Left lobe of liver (tissue), 2 donors: Measurements from ENCODE around the gene GRPEL1. TPM values are rescaled to one million over a fixed set of nuclear protein-coding genes. Genes with fewer than 3 reads are reported as not detected.
A peak's percentile ranks its signal among the peaks of the same experiment; 100 is the strongest.

Source experiments
- ATAC-seq: fragments of 200-7000 bp; cut with Tn5 transposase; one replicate; pipeline ENCODE4 v1.9.1; 2020; ENCODE audit warnings: mild to moderate bottlenecking, moderate library complexity
- DNase-seq: peaks from one replicate; pipeline ENCODE4 v3.0.0-alpha.2; 2020; ENCODE audit warnings: low spot score
- total RNA-seq: library from RNA; stranded (reverse); gene quantifications from one replicate; pipeline ENCODE4 v1.2.1, GENCODE V29; 2021
- donor health status: DM: no; HTN: no; CAD: no; lungs with moderate emphysema.
- donor health status: DM: no; HTN: yes; CAD: no.

The GRPEL1 gene
- total RNA-seq, 1 donor from 2014 or later, result 37.3 TPM

DNA sequence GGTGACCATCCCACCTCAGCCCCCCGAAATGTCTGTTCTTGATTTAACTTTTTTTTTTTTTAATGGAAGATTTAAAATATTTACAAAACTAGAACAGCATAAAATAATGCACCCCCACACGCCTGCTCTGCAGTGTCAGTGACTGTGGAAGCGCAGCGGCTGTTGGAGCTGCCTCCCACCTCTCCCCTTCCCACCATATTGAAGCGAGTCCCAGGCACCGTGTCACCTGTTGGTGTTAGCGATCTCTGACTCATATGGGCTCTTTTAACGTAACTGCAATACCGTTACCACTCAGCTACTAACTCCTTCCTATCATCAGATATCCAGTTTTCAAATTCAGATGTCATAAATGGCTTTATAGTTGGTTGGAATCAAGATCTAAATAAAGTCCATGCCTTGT, 41.8 kb downstream of the GRPEL1 start:
- no peak for DNase-seq
- no peak for ATAC-seq

DNA sequence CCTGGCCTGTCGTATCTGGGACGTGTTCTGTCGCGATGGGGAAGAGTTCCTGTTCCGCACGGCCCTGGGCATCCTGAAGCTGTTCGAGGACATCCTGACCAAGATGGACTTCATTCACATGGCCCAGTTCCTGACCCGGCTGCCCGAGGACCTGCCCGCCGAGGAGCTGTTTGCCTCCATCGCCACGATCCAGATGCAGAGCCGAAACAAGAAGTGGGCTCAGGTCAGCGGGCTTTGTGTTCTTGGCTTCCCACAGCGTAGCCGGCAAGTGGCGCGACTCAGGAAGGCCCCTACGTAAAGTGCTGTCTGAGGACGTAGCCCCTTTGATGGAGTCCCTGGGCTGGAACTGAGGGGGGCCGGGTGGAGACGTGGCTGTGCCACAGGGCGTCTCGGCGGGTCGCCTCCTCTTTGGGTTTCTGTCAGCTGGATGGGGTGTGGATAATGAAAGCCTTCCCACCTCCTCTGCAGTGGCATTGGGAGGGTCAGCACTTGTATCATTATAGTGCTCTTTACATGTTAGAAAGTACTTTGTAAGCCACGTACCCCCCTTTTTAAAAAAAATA, 42.7 kb downstream of the GRPEL1 start:
- ATAC-seq, result no peak
- DNase-seq, result no peak

DNA sequence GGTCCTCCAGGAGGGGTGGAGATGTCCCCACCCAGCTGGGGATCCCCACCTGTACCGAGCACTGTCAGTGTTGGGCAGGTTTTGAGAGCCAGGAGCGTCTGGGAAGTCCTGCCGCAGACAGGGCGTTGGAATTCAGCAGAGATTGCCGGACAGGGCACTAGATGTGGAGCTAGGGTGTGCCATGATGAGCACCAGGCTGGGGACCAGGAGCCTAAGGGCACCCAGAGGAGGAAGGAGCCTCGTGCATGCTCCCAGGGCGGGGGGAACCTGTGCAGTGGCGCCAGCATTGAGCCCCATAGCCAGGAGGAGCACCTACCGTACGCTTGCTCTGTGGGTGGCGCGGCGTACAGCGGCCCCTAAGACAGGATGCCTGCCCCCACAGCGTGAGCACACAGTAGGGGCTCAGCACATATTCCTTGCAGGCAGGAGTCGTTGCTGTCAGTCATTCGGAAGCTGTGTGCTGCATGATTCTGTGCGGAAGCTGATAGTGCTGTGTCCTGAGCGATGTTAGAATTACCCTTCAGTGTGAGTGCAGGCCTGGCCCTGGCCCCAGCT, 43.5 kb downstream of the GRPEL1 start:
- no peak for DNase-seq
- no peak for ATAC-seq

DNA sequence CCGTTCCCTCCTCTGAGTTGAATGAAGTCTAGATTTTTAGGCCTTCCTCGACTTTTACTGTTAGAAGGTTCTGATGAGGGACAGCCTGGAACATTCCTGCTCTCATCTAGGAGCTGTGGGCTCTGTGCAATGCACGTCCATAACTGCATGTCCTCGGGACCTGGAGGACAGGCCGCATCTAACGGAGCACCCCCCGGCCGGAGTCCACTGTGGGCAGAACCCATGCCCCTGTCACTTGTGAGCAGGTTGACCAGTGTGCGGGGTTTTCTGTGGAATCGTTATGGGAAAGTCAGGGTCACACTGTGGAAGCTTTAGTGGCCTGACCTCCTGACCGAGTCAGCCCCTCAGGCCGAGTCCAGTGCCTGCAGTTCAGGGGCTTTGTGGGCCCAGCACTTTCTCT, 44.0 kb downstream of the GRPEL1 start:
- DNase-seq, result no peak
- ATAC-seq, result no peak

DNA sequence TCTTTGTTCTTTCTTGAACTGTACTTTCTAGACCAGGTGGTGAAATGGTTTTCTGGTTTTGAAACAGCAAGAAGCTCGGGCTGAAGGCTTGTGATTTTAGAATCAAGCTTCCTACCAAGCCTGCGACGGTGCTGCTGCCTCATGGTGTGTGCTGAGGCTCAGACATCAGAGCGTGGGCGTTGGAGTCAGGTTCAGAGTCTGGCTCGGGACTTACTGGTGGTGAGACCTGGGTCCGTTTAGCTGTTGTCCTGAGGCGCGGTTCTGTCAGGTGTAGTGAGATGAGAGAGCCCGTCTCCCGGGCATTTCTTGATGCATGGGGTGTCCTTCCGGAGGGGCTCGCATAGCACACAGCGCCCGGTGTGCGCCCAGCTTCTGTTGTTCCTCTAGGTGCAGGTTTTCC, 44.4 kb downstream of the GRPEL1 start:
- no peak for ATAC-seq
- DNase-seq, result no peak

- ATAC-seq (peak; percentile 5), DNase-seq (no peak)
Observed at GRCh38 chr4:7021930-7022664, 45.8 kb downstream of the GRPEL1 start.

- ATAC-seq (no peak), DNase-seq (no peak)
Observed at GRCh38 chr4:7021355-7021754, 46.5 kb downstream of the GRPEL1 start.

- ATAC-seq (no peak), DNase-seq (no peak)
Observed at GRCh38 chr4:7020856-7021255, 47.0 kb downstream of the GRPEL1 start.

DNA sequence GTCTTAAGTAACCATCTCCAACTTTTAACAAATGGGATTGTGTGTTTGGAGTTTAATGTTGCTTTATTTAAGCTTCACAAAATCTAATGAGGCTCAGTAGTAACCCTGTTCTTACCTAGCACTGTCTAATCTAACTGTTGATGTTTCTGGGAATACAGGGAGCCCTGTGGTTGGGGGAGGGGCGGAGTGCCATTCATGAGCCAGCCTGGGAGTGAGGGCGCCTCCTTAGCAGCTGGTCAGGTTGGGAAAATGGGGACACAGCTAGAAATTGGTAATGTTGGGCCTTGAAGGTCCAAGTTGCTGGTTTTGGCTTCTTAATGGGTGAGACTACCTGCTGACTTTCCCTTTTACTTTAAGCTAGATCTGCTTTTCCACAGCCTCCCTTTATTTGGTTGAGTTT, 47.6 kb downstream of the GRPEL1 start:
- DNase-seq (no peak), ATAC-seq (no peak)

GRCh38 chr4:7019367-7019766, 48.5 kb downstream of the GRPEL1 start:
- ATAC-seq, result no peak
- no peak for DNase-seq

DNA sequence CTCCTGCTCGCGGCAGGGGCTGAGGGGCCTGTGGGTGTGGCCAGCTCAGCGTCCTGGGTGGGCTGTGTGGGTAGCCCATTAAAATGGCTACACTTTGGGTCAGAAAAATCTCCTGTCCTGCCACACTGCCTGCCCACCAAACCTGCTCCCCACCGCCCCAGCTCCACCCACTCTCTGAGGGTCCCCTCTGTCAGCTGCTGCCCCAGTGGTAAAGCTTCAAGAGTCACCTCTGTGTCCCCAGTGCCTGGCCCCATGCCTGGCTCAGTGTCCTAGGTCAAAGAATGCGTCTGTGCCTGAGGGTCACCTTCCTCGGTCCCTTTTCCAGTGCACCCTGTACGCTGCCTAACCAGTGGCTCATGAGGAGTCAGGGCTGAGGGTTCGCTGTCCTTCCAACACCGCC, 49.6 kb downstream of the GRPEL1 start:
- DNase-seq, result no peak
- no peak for ATAC-seq

DNA sequence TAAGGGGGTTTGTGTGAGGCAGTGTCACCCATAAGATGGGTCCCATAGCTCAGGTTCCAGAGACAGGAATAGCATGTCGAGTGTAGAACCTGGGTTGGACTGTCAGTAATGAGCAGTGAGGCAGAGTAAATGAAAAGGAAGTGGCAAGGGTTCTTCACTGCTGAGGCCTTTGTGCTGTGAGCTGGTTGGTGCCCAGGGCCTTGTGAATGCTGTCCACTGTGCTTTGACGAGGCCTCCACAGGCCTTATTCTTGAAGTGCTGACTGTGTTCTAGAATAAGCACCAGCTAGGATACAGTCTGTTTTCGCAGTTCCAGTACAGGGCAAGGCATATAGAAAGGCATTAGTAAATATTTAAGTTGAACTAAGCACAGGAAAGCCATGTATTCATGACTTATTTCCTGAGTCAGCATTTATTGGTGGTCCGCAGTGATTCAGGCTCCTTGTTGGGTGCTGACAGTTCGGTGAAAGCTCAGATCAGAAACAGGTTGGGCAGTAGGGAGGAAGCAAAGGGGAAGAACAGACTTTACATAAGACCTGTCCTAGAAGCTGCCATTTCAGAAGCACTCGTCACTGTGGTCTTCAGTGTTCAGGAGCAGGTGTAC, 50.3 kb downstream of the GRPEL1 start:
- no peak for ATAC-seq
- no peak for DNase-seq

DNA sequence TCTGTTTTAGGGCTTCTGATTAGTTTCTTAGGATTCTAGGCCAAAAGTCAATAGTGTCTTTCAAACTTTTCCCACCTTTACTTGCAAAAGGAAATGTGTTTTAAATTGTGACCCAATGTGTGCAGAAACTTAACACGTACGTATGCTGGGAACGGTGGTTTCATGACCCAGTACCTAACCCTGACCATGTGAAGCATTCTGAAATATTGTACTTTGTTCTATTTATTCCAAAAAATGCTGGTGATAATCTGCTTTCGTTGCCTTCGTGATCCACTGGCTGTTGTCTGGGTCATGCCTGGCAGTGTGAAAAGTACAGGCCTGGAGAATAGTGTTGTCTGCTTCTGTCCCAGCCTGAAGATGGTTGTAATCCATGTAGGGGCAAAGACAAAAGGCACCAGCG, 51.4 kb downstream of the GRPEL1 start:
- no peak for DNase-seq
- peak; percentile 52 for ATAC-seq

DNA sequence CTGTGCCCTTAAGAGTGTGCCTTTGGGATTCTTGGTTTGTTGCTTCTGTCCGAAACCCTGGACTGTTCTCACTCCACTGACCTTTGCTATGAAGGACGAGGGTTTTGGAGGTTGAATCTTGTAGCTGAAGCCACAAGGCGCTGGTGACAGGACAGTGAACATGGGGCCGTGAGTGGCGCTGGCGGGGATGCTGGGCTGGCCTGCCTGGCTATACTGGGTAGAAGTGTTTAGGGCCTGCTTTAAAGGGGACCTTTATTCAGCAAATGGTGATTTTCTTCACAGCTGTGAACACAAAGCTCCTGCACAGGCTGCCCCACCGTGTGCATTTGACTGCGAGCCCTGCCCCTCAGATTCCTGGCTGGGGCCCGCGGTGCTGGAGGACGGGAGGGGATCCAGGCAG, 51.8 kb downstream of the GRPEL1 start:
- DNase-seq (no peak), ATAC-seq (peak; percentile 27)

GRCh38 chr4:7015383-7016035, 52.4 kb downstream of the GRPEL1 start:
- ATAC-seq, result peak; percentile 4
- no peak for DNase-seq

GRCh38 chr4:7014815-7015214, 53.0 kb downstream of the GRPEL1 start:
- peak; percentile 95 for DNase-seq
- ATAC-seq, result peak; percentile 82

DNA sequence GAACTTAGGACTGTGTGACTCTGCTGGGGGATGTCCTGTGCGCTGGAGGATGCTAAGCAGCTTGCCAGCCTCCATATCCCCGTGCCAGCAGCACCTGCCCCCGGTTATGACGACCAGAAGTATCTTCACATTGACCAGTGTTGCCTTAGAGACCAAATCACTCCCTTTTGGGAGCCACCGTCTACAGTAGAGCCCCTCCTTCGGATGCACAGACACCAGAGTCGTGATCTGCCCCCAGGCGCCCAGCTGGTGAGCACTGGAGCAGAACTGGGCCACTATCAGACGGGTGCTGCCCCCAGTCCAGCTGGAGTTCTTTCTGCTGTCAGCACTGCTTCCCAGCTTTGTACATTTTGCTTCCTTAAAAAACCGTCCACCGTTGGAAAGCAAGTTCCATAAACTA, 54.7 kb downstream of the GRPEL1 start:
- no peak for ATAC-seq
- no peak for DNase-seq

DNA sequence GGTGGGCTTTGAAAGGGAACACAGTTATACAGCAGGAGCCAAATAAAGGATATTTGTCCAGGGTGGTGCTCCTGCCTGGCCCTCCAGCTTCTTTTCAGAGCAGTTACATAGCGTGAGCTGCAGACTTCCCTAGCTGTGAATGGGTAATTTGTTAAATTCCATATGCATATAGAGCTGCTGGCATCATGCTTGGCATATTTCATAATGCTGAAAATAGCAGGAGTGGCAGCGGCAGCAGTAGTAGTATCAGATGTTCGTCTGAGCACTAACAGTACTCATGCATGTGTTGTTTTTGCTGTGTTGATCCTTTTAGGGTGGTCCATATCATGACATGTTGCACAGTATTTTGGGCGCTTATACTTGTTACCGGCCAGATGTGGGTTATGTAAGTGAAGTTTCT, 58.3 kb downstream of the GRPEL1 start:
- DNase-seq (no peak), ATAC-seq (no peak)
